CD14-positive monocyte (primary cell): ENCODE results near the gene NR0B2. TPM values are rescaled to one million over a fixed set of nuclear protein-coding genes. Genes with fewer than 3 reads are reported as not detected.

Experiments used
- DNase-seq, 3 donors: peaks; one replicate each; pipeline ENCODE4 v3.0.0-alpha.2; 2011 to 2022
- H2AFZ ChIP-seq: 2 replicates; pipeline ENCODE4 v1.6.0; 2012; ENCODE audit warnings: mild to moderate bottlenecking, low read depth, low read length, inconsistent platforms; ENCODE audit not compliant: insufficient read depth, poor library complexity, severe bottlenecking
- H3K27ac ChIP-seq, 2 donors: 1 replicate in 1 of 2; 2 replicates in 1 of 2; pipeline ENCODE4 v1.5.1; 2012 to 2013; ENCODE audit warnings: low read length in 2 of 2, control low read depth in 1 of 2, inconsistent platforms in 1 of 2, low read depth in 1 of 2, mild to moderate bottlenecking in 1 of 2
- H3K27me3 ChIP-seq, 2 donors: one replicate each; pipeline versions ENCODE4 v1.6.0 to v1.6.1; 2011 to 2013; ENCODE audit warnings: low read length in 2 of 2; ENCODE audit not compliant: control insufficient read depth in 2 of 2, insufficient read depth in 2 of 2
- H3K36me3 ChIP-seq, 2 donors: replicated peaks in 1 of 2; 1 replicate in 1 of 2; 2 replicates in 1 of 2; pipeline versions ENCODE4 v1.5.1 to v1.6.1; 2012 to 2013; ENCODE audit warnings: low read length in 2 of 2, control low read depth in 1 of 2, inconsistent platforms in 1 of 2, mild to moderate bottlenecking in 1 of 2; ENCODE audit not compliant: insufficient read depth in 2 of 2, control insufficient read depth in 1 of 2
- H3K4me1 ChIP-seq, 2 donors: 1 replicate in 1 of 2; 2 replicates in 1 of 2; pipeline versions ENCODE4 v1.5.1 to v1.6.1; 2012 to 2013; ENCODE audit warnings: low read length in 2 of 2, control low read depth in 1 of 2, inconsistent platforms in 1 of 2, mild to moderate bottlenecking in 1 of 2, moderate library complexity in 1 of 2; ENCODE audit not compliant: insufficient read depth in 2 of 2, control insufficient read depth in 1 of 2
- H3K4me2 ChIP-seq: replicated peaks from 2 replicates; pipeline ENCODE3; 2012; ENCODE audit warnings: low read length, moderate library complexity, mild to moderate bottlenecking; ENCODE audit not compliant: poor library complexity, severe bottlenecking; ENCODE audit errors: extremely low read depth
- H3K4me3 ChIP-seq, 3 experiments: fragments of 200-600 bp in 1 of 3; sonication (generic) in 1 of 3; replicated peaks in 1 of 3; 1 replicate in 2 of 3; 2 replicates in 1 of 3; pipeline ENCODE4 v1.5.1; 2011 to 2013; ENCODE audit warnings: low read length in 3 of 3, mild to moderate bottlenecking in 3 of 3, control low read depth in 2 of 3, low read depth in 2 of 3, inconsistent platforms in 1 of 3, moderate library complexity in 1 of 3
- H3K79me2 ChIP-seq: 2 replicates; pipeline ENCODE4 v1.6.0; 2012; ENCODE audit warnings: mild to moderate bottlenecking, control low read depth, inconsistent platforms, low read length, moderate library complexity; ENCODE audit not compliant: insufficient read depth
- H3K9ac ChIP-seq: 2 replicates; pipeline ENCODE4 v1.6.0; 2017; ENCODE audit warnings: low read length, mild to moderate bottlenecking; ENCODE audit not compliant: insufficient read depth, poor library complexity, severe bottlenecking
- H3K9me3 ChIP-seq, 2 donors: replicated peaks in 1 of 2; 1 replicate in 1 of 2; 2 replicates in 1 of 2; pipeline versions ENCODE4 v1.5.1 to v1.6.1; 2012 to 2013; ENCODE audit warnings: low read length in 2 of 2, control low read depth in 1 of 2; ENCODE audit not compliant: control insufficient read depth in 1 of 2, insufficient read depth in 1 of 2
- H4K20me1 ChIP-seq: 2 replicates; pipeline ENCODE4 v1.6.0; 2012; ENCODE audit warnings: mild to moderate bottlenecking, low read length, control low read depth, moderate library complexity; ENCODE audit not compliant: insufficient read depth
- H3K27ac Mint-ChIP-seq, 7 donors: one replicate each; pipeline ENCODE4 v1.8.0; 2020; ENCODE audit warnings: mild to moderate bottlenecking in 7 of 7, mixed read lengths in 7 of 7, moderate library complexity in 6 of 7, inconsistent platforms in 2 of 7
- H3K27me3 Mint-ChIP-seq, 3 donors: one replicate each; pipeline ENCODE4 v1.8.0; 2021 to 2022; ENCODE audit warnings: low read depth in 3 of 3, mild to moderate bottlenecking in 3 of 3, mixed read lengths in 3 of 3, moderate library complexity in 3 of 3, inconsistent platforms in 1 of 3
- H3K36me3 Mint-ChIP-seq, 2 donors: one replicate each; pipeline ENCODE4 v1.8.0; 2020; ENCODE audit warnings: mixed read lengths in 2 of 2, inconsistent platforms in 1 of 2, mild to moderate bottlenecking in 1 of 2
- H3K4me1 Mint-ChIP-seq: one replicate; pipeline ENCODE4 v1.8.0; 2020; ENCODE audit warnings: mild to moderate bottlenecking, mixed read lengths
- H3K4me3 Mint-ChIP-seq, 2 donors: one replicate each; pipeline ENCODE4 v1.8.0; 2020; ENCODE audit warnings: mild to moderate bottlenecking in 2 of 2, mixed read lengths in 2 of 2, moderate library complexity in 1 of 2
- H3K9me3 Mint-ChIP-seq, 7 donors: one replicate each; pipeline ENCODE4 v1.8.0; 2020 to 2022; ENCODE audit warnings: mixed read lengths in 7 of 7, mild to moderate bottlenecking in 6 of 7, moderate library complexity in 6 of 7, inconsistent platforms in 2 of 7
- CTCF ChIP-seq: fragments of 200-600 bp; IDR thresholded peaks from one replicate; pipeline ENCODE4 v1.8.0; 2022; ENCODE audit warnings: antibody characterized with exemption, mild to moderate bottlenecking
- WGBS: methylation state at CpG from one replicate; pipeline ENCODE4 v1.1.5; 2013; ENCODE audit warnings: missing lambda C conversion rate; ENCODE audit not compliant: insufficient coverage; 5-methylcytosine and 5-hydroxymethylcytosine counted together
- intact Hi-C, 2 donors: fragments of 100-400 bp; cut with micrococcal nuclease; formaldehyde crosslinking; loops; one replicate each; pipeline versions ENCODE4 v1.15.0 to v1.15.1; 2023
- polyA minus RNA-seq: library from RNA; depleted of rRNA, polyadenylated mRNA; stranded (reverse); fragments of >200 nt; gene quantifications from 2 replicates; pipeline ENCODE4 v1.2.3, GENCODE V29; 2012
- polyA plus RNA-seq, 3 donors: library from polyadenylated mRNA; depleted of rRNA in 1 of 3; unstranded in 2 of 3; stranded (reverse) in 1 of 3; fragments of 300-500 nt in 2 of 3; fragments of >200 nt in 1 of 3; fragmentation: Illumina TruSeq in 2 of 3; gene quantifications; 1 replicate in 2 of 3; 2 replicates in 1 of 3; pipeline ENCODE4 v1.2.3, GENCODE V29; 2012 to 2021
- total RNA-seq, 12 experiments: library from RNA in 1 of 12; stranded (reverse) in 1 of 12; fragments of 120-200 nt in 1 of 12; gene quantifications; one replicate each; pipeline ENCODE4 v1.2.4 and lab custom pipeline; 2013 to 2026; ENCODE audit warnings: mixed read lengths in 6 of 12, inconsistent platforms in 1 of 12

NR0B2 gene, protein sequence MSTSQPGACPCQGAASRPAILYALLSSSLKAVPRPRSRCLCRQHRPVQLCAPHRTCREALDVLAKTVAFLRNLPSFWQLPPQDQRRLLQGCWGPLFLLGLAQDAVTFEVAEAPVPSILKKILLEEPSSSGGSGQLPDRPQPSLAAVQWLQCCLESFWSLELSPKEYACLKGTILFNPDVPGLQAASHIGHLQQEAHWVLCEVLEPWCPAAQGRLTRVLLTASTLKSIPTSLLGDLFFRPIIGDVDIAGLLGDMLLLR
- total RNA-seq (2013) = 0.13 TPM
- not detected for polyA plus RNA-seq
- polyA minus RNA-seq = not detected in 2 replicates
- total RNA-seq (lab: John Stamatoyannopoulos, UW) = 0 to 1.5 (median 0) reads per million in 11 experiments

GRCh38 chr1:26913754-26914619, at the start of gene NR0B2:
Gene NR0B2, minus strand, starts transcription at chr1:26913975. Its CDS starts 35 bp downstream, at chr1:26913940.
- Mint-ChIP-seq H3K36me3 (no peaks in the 10 kb centered on the region), H3K4me1 (no peaks in the 10 kb centered on the region), H3K9me3 (no peaks in the 10 kb centered on the region), H3K4me3 (no peak within 1 kb of the TSS), H3K27ac (no peak within 1 kb of the TSS), H3K27me3 (peaks cover 2 to 3% (median 2%) of the 10 kb centered on the region in 3 donors)
- H3K36me3 ChIP-seq = no peaks in the 10 kb centered on the region
- no peak for DNase-seq
- no peak within 1 kb of the TSS for H2AFZ ChIP-seq
- TF ChIP-seq CTCF = no peak
- H3K4me3 ChIP-seq = no peak within 1 kb of the TSS
- H3K9me3 ChIP-seq = no peaks in the 10 kb centered on the region
- no peak within 1 kb of the TSS for H3K9ac ChIP-seq
- H3K27ac ChIP-seq = no peak within 1 kb of the TSS
- intact Hi-C loops = no loop called here
- H3K4me2 ChIP-seq = no peak within 1 kb of the TSS
- WGBS = 98% methylated on average over 13 of the region's 16 CpGs
- H4K20me1 ChIP-seq = no peaks in the 10 kb centered on the region
- no peaks in the 10 kb centered on the region for H3K4me1 ChIP-seq
- no peaks in the 10 kb centered on the region for H3K79me2 ChIP-seq
- H3K27me3 ChIP-seq = no peaks in the 10 kb centered on the region

DNA sequence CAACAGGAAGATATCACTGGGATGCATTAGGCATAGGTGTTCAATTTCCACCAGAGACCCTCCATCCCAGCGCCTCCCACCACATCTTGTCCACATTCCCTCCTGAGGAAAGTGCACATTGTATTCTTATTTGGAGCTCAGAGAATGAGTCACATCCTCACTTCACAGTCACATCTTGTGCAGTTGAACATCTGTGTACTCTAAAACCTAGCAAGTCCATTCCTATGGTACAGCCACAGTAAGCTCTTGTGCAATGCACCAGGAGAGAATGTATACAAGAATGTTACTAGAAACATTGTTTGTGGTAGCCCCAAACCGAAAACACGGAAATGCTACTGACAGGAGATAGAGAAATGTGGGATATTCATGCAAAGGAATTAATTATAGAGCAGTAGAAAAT, 48.1 kb upstream of the NR0B2 start:
- Mint-ChIP-seq H3K27ac (no peak overlapping the region), H3K9me3 (peaks cover 0 to 4% (median 2%) of the 10 kb centered on the region in 7 donors), H3K27me3 (peaks cover 46 to 61% (median 51%) of the 10 kb centered on the region in 3 donors), H3K36me3 (peaks cover 3 to 4% of the 10 kb centered on the region in 2 donors), H3K4me3 (peak overlapping the region in 1 of 2 donors; percentile 22), H3K4me1 (peaks cover 18% of the 10 kb centered on the region)
- 17% methylated on average over 2 of the region's 3 CpGs for WGBS
- no peak for TF ChIP-seq CTCF
- H3K9ac ChIP-seq = no peak overlapping the region
- peaks cover 7 to 14% of the 10 kb centered on the region in 2 donors for H3K4me1 ChIP-seq
- intact Hi-C loops = no loop called here
- no peak overlapping the region for H2AFZ ChIP-seq
- H3K79me2 ChIP-seq = no peaks in the 10 kb centered on the region
- peaks cover 33 to 42% of the 10 kb centered on the region in 2 donors for H3K27me3 ChIP-seq
- H3K4me2 ChIP-seq = no peak overlapping the region
- H3K27ac ChIP-seq = no peak overlapping the region
- H3K9me3 ChIP-seq = peaks cover 0 to 11% of the 10 kb centered on the region in 2 donors
- DNase-seq = no peak
- H4K20me1 ChIP-seq = no peaks in the 10 kb centered on the region
- H3K36me3 ChIP-seq = no peaks in the 10 kb centered on the region
- no peak overlapping the region for H3K4me3 ChIP-seq
